ENCODE measurements around the gene ZNF135. TPM values are rescaled to one million over a fixed set of nuclear protein-coding genes. Genes with fewer than 3 reads are reported as not detected.

ZNF135 gene
- total and polyA plus RNA-seq, 2 of the 13 experiments (the other 11 are each of a cell fraction or from before 2014, with no cell fraction given), result not detected

DNA sequence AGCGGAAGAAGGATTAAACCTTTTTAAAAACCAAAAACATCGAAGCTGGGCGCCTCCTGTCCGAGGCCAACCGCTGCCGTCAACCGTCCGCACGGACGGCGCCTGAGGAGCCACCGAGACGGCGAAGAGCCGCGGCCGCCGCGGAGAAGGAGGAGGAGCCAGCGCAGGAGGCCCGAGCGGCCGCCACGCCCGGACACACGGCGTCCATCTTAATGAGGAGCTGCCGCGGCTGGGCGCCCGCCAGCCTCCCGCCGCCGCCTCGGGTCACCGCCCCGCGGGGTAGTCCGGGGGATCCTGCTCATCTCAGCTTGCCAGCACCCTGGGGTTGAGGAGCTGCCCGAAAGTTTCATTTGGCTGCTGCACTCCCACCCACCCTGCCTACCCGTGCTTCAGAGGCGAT, 14.7 kb upstream of the ZNF135 start (continued):
- TF ChIP-seq, protein P1, sequence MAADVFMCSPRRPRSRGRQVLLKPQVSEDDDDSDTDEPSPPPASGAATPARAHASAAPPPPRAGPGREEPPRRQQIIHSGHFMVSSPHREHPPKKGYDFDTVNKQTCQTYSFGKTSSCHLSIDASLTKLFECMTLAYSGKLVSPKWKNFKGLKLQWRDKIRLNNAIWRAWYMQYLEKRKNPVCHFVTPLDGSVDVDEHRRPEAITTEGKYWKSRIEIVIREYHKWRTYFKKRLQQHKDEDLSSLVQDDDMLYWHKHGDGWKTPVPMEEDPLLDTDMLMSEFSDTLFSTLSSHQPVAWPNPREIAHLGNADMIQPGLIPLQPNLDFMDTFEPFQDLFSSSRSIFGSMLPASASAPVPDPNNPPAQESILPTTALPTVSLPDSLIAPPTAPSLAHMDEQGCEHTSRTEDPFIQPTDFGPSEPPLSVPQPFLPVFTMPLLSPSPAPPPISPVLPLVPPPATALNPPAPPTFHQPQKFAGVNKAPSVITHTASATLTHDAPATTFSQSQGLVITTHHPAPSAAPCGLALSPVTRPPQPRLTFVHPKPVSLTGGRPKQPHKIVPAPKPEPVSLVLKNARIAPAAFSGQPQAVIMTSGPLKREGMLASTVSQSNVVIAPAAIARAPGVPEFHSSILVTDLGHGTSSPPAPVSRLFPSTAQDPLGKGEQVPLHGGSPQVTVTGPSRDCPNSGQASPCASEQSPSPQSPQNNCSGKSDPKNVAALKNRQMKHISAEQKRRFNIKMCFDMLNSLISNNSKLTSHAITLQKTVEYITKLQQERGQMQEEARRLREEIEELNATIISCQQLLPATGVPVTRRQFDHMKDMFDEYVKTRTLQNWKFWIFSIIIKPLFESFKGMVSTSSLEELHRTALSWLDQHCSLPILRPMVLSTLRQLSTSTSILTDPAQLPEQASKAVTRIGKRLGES (CRISPR knock-in tag; IDR thresholded peaks at IDR 0.05; ENCODE audit: borderline replicate concordance), result no peak
- no peak for TF ChIP-seq KLF12 (CRISPR knock-in tag; IDR thresholded peaks at IDR 0.05; ENCODE audit: borderline replicate concordance)

DNA sequence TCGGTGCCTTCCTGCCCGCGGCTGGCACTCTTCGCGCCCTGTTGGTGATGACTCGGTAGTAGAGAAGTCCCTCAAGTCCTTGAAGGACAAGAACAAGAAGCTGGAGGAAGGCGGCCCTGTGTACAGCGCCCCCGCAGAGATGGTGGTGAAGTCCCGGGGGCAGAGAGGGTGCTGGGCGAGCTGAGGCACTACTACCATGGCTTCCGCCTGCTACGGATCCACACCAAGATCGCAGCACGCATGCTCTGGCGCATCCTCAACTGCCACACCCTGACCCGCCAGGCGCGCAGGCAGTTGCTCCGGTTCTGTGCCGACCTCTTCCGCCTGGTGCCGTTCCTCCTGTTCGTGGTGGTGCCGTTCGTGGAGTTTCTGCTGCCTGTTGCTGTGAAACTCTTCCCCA, 14.2 kb upstream of the ZNF135 start:
- CTCF ChIA-PET (ENCODE audit: low intra/inter-chr PET ratio, low total read pairs), result no interaction called here
- no TSS peak for BruUV-seq (replicated peaks)
- Histone ChIP-seq H4K20me1 (ENCODE audit: insufficient read depth, low read length) (no peaks in the 10 kb centered on the region), H2AFZ (ENCODE audit: low read length) (no peak overlapping the region), H3K36me3 (replicated peaks in 1 of 2; ENCODE audit: control insufficient read depth in 1 of 2, insufficient read depth in 2 of 2, low read length in 2 of 2) (no peaks in the 10 kb centered on the region), H3K4me2 (ENCODE audit: low read depth, low read length) (no peak overlapping the region), H3K4me1 (ENCODE audit: insufficient read depth, low read length) (no peaks in the 10 kb centered on the region), H3K9ac (ENCODE audit: insufficient read depth, low read depth, low read length) (no peak overlapping the region), H3K27me3 (ENCODE audit: control insufficient read depth in 1 of 2, insufficient read depth in 2 of 2, low read length in 2 of 2) (no peaks in the 10 kb centered on the region; a peak in 1 of 5 replicates), H3K27ac (ENCODE audit: extremely low read length, insufficient read depth, low read length) (no peak overlapping the region), H3K9me3 (ENCODE audit: low read length) (peaks cover 63% of the 10 kb centered on the region), H3K79me2 (ENCODE audit: insufficient read depth, low read length) (no peaks in the 10 kb centered on the region), H3K4me3 (replicated peaks in 1 of 3; ENCODE audit: insufficient read depth in 1 of 3, low read depth in 2 of 3, low read length in 3 of 3) (no peak overlapping the region)
- intact Hi-C loops (cut with micrococcal nuclease; ENCODE audit: unreplicated experiment), result no loop called here
- in situ Hi-C loops (cut with HindIII; ENCODE audit: extremely low pct_ligation_motif_present, low pct_unique_long_range_greater_than_20kb), result no loop called here
- POLR2A ChIA-PET, result no interaction called here
- TF ChIP-seq HNRNPH1 (optimal IDR thresholded peaks at IDR 0.05; ENCODE audit: low read depth, low read length), result no peak
- TF ChIP-seq HNRNPLL (IDR thresholded peaks at IDR 0.05; ENCODE audit: low read depth, low read length, poor library complexity, severe bottlenecking), result no peak
- TF ChIP-seq NR3C1 (CRISPR knock-in tag; IDR thresholded peaks at IDR 0.05), result no peak
- TF ChIP-seq TGIF2 (CRISPR knock-in tag; IDR thresholded peaks at IDR 0.05), result no peak
- DNase-seq (ENCODE audit: low spot score), result no peak
- FAIRE-seq, result no peak
- 81% methylated on average over 16 of the region's 26 CpGs for WGBS (ENCODE audit: low lambda C conversion rate)
- no peak for ATAC-seq

Data from HepG2 (cell line).